GM19438 (cell line): ENCODE data around the gene OR2L2.
"Not testable (repeated sequence)": the region's sequence is repeated elsewhere in the genome, so short reads cannot be mapped to it uniquely, and the experiment has no call there.

Experiments
- ATAC-seq: cut with Tn5 transposase; IDR thresholded peaks from one replicate; pipeline ENCODE4 v1.9.1; 2021; ENCODE audit warnings: low read depth; ENCODE audit not compliant: unreplicated experiment

The OR2L2 gene, protein sequence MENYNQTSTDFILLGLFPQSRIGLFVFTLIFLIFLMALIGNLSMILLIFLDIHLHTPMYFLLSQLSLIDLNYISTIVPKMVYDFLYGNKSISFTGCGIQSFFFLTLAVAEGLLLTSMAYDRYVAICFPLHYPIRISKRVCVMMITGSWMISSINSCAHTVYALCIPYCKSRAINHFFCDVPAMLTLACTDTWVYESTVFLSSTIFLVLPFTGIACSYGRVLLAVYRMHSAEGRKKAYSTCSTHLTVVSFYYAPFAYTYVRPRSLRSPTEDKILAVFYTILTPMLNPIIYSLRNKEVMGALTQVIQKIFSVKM

DNA sequence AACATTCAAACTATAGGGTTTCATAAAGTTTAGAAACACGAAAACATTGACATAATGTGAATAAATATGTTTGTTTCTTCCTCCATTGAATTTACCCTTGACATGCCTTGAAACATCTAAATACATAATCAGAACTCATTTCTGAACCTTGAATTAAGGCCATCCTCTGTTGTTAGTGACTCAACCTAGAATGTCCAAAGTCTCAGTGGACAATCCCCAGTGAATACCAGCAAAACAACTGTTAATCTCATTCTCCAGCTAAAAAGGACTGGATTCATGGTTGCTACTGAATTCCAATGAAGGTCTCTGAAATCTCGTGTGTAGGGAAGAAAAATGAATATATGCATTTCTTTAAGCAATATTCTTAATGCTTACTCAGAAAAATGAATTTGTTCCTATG, at the start of gene OR2L2:
Gene OR2L2 (plus strand): TSS at position 301 of the 400 bp plus-strand sequence. CDS start 8,198 bp downstream, outside the sequence.
- ATAC-seq, result no peak

DNA sequence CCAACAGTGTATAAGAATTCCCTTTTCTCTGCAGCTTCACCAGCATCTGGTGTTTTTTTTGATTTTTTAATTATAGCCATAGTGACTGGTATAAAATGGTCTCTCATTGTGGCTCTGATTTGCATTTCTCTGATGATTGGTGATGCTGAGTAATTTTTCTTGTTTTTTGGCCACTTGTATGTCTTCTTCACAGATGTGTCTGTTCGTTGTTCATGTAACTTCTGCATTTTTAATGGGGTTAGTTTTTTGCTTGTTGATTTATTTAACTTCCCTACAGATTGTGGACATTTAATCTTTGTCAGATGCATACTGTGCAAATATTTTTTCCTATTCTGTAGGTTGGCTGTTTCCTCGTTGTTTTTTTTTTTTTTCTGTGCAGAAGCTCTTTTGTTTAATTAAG, 36.9 kb upstream of the OR2L2 start:
- no peak for ATAC-seq

DNA sequence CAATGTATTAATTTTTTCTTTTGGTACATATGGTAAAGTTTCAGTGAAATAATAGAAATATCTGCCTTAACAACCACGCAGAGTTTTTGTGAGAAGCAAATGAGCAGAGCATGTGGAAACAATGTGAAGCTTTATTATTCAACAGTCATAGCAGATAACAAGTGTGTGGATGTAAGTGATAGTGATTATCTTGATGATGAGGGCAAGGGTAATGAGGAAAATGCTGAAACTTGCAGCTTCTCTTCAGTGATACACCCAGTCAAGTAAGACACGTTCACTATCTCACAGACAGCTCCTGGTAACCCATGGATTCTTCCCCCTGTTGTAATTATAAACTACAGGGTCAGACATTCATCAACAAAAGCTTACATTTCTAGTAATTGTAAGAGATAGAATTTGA, 31.1 kb upstream of the OR2L2 start:
- no peak for ATAC-seq

DNA sequence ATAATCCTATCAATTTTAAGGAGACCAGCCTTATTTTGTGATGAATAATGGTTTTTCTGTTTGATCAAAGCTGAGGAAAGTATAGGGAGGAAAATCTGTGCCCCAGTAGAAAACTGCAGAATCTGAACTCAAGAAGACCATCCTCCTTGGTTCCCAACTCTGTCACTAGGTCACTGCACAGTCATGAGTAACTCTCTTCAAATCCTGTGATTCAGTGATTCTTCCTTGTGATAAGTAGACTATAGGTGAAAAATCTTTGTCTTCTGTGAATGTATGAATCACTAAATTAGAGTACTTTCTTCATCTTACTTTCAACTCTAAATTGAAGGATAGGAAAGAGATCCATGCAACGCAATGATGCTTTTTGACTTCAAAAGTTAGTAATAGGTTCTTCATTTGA, 29.7 kb upstream of the OR2L2 start:
- ATAC-seq, result no peak

DNA sequence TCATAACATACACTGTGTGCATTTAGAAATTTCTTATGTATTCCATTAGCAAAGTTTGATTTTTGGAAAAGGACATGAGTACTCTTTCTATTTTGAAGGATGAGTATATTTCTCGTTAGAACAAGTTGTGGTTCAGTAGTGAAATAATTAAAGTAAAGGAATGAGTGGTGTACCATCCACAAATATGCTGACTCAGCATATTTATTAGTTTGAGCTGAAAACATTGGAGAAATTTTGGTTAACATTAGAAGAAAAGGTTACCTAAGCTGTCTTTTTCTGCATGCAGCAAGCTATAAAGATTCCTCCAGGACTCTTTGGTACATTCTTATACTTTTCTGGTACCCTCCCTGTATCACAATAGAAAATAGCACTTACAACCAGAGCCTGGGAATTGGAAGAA, 22.1 kb upstream of the OR2L2 start:
- ATAC-seq, result no peak

DNA sequence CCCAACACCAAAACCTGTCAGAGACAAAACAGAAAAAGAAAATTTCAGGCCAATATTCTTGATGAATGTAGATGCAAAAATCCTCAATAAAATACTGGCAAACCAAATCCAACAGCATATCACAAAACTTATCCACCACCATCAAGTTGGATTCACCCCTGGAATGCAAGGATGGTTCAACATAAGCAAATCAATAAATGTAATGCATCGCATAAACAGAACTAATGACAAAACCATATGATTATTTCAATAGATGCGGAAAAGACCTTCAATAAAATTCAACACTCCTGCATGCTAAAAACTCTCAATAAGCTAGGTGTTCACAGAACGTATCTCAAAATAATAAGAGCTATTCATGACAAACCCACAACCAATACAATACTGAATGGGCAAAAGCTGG, 20.2 kb upstream of the OR2L2 start:
- no peak for ATAC-seq

DNA sequence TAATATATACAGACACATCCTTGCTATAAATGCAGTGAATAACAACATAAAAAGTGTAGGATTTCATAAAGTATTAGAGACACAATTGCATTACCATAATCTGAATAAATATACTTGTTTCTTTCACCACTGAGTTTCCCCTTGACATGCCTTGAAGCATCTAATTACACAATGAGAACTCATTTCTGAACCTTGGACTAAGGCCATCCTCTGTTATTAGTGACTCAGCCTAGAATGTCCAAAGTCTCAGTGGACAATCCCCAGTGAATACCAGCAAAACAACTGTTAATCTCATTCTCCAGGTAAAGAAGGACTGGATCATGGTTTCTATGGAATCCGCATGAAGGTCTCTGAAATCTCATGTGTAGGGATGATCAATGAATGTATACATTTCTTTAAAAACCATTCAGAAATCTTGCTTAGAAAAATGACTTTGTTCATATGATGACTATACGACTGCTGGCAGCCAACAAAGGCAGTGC, 16.6 kb upstream of the OR2L2 start, which contains the start of gene OR2L5:
Gene OR2L5 (plus strand): TSS at position 432 of the 482 bp plus-strand sequence. CDS start 8,288 bp downstream, outside the sequence.
- no peak for ATAC-seq

DNA sequence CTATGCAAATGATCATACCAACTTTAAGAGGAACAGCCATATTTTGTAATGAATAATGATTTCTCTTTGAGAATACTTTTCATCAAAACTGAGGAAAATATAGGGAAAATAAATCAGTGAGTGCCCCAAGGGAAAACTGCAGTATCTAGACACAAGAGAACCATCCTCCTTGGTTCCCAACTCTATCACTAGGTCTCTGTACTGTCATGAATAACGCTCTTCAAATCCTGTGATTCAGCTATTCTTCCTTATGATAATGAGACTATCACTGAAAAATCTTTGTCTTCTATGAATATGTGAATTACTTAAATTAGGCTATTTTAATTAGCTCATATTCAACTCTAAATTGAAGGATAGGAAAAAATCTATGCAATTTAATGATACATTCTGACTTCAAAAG, 14.1 kb upstream of the OR2L2 start:
- no peak for ATAC-seq

DNA sequence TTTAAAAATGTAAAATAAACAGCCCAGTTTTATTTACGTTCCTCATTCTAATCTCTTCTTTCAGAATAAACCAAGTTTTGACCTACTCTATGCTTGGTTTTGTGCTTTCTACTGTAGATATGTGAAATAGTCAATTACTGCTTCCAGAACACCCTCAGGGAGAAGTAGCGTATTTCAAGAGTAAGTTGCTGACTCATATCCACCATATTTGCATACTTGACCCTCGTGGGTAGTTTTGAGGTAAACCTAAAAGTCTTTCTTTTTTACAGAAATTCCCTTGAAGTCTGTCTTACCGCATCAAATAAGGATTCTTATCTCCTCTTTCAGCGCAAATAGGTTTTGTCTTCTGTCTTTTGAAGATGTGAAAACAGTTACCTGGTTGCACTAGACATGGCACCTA, 15.3 kb downstream of the OR2L2 start:
- ATAC-seq, result no peak

DNA sequence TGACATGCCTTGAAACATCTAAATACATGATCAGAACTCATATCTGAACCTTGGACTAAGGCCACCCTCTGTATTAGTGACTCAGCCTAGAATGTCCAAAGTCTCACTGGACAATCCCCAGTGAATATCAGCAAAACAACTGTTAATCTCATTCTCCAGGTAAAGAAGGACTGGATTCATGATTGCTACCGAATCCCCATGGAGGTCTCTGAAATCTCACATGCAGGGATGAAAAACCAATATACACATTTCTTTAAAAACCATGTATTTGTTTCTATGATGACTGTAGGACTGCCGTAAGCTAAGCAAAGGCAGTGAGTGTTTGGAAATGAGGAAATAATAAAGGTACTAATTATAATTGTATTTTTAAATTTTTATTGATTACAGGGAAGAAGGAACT, 16.7 kb downstream of the OR2L2 start, which contains the start of gene OR2L3:
Gene OR2L3 (plus strand): TSS at position 301 of the 400 bp plus-strand sequence. CDS start 13,846 bp downstream, outside the sequence.
- no peak for ATAC-seq

DNA sequence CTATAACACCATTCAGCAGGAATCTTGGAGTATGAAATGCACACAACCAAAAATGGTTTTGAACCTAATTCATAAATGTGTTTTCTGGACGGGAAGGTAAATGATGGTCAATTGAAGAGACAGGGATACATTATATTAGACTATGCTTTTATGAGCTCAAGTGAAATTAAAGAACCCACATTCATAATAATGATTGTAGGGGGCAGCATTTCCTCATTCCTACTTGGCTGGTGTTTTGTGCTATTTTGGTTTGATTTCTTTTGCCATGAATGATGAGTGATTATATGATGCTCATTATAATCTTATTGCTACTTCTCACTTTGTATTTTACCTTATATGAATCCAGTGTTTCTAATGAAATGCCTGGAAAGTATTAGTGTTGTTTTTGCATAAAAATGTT, 17.1 kb downstream of the OR2L2 start:
- ATAC-seq, result no peak

DNA sequence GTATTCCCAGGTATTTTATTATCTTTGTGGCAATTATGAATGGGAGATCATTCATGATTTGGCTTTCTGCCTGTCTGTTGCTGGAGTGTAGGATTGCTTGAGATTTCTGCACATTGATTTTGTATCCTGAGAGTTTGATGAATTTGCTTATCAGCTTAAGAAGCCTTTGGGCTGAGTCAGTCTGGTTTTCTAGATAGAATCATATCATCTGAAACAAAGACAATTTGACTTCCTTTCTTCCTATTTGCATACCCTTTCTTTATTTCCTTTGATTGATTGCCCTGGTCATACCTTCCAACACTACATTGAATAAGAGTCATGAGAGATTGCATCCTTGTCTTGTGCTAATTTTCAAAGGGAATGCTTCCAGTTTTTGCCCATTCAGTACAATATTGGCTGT, 24.8 kb downstream of the OR2L2 start:
- no peak for ATAC-seq

DNA sequence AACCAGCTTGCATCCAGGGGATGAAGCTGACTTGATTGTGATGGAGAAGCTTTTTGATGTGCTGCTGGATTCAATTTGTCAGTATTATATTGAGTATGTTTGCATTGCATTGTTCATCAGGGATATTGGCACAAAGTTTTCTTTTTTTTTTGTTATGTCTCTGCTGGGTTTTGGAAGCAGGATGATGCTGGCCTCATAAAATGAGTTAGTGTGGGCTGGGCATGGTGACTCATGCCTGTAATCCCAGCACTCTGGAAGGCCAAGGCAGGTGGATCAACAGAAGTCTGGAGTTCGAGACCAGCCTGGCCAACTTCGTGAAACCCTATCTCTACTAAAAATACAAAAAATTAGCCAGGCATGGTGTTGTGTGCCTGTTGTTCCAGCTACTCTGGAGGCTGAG, 25.4 kb downstream of the OR2L2 start:
- no peak for ATAC-seq

DNA sequence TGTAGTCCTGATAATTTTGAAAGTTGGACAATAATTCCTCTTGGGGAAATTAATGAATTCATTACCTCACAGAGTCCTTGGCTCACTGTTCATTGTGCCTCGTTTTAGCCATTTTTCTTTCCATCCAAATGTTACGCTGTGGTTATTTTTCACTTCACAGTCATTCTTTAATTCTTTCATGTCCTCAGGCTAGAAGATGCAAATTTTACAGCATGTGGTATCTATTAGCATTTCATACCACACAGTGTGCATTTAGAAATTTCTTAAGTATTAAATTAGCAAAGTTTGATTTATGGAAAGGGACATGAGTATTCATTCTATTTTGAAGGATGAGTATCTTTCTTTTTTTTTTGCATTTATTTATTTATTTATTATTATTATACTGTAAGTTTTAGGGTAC, 35.2 kb downstream of the OR2L2 start:
- ATAC-seq, result no peak

DNA sequence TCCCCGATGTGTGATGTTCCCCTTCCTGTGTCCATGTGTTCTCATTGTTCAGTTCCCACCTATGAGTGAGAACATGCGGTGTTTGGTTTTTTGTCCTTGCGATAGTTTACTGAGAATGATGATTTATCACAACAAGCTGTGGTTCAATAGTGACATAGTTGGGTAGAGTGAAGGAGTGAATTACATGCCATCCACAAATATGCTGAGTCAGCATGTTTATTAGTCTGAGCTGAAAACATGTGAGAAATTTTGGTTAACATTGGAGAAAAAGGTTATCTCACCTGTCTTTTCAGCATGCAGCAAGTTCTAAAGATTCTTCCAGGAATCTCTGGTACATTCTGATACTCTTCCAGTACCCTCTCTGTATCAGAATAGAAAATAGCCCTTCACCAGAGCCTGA, 35.7 kb downstream of the OR2L2 start:
- ATAC-seq, result no peak

DNA sequence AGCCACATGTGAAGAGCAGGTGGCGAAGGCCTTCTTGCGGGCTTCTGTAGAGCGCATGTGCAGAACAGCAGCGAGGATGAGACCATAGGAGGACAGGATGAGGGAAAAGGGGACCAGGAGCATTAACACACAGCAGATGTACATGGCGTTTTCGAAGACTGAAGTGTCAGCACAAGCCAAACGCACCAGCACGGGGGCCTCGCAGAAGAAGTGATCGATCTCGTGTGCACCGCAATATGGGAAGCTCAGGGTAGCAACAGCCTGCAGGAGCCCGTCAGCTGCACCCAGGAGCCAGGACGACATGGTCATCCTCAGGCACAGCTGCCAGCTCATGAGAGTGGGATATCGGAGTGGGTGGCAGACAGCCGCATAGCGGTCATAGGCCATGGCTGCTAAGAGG, 54.0 kb downstream of the OR2L2 start:
- ATAC-seq, result not testable (repeated sequence)
